Measurements from ENCODE around the gene ING5.
A peak's percentile ranks its signal among the peaks of the same experiment; 100 is the strongest.

ING5 gene

GRCh38 chr2:241655516-241656189 is 46.2 kb upstream of the ING5 start:
- H3K27ac ChIP-seq (ENCODE audit: poor library complexity, severe bottlenecking), result no peak overlapping the region
- peaks cover 63% of the 10 kb centered on the region for H3K36me3 ChIP-seq (ENCODE audit: low read depth)
- TF ChIP-seq CTCF (IDR thresholded peaks at IDR 0.05; ENCODE audit: poor library complexity, severe bottlenecking), result no peak
- H3K27me3 ChIP-seq (ENCODE audit: insufficient read depth, poor library complexity, severe bottlenecking), result no peaks in the 10 kb centered on the region
- H3K4me3 ChIP-seq (ENCODE audit: severe bottlenecking), result no peak overlapping the region
- ATAC-seq (ENCODE audit: low read depth), result no peak
- H3K9me3 ChIP-seq (ENCODE audit: severe bottlenecking), result no peaks in the 10 kb centered on the region
- H3K4me1 ChIP-seq (ENCODE audit: insufficient read depth, poor library complexity, severe bottlenecking), result no peaks in the 10 kb centered on the region
- DNase-seq (ENCODE audit: low spot score), result no peak

GRCh38 chr2:241656190-241656741 is 45.6 kb upstream of the ING5 start:
- H3K36me3 ChIP-seq (ENCODE audit: low read depth), result peaks cover 57% of the 10 kb centered on the region
- no peak for ATAC-seq (ENCODE audit: low read depth)
- TF ChIP-seq CTCF (IDR thresholded peaks at IDR 0.05; ENCODE audit: poor library complexity, severe bottlenecking), result no peak
- H3K27ac ChIP-seq (ENCODE audit: poor library complexity, severe bottlenecking), result no peak overlapping the region
- DNase-seq (ENCODE audit: low spot score), result no peak
- no peaks in the 10 kb centered on the region for H3K4me1 ChIP-seq (ENCODE audit: insufficient read depth, poor library complexity, severe bottlenecking)
- no peak overlapping the region for H3K4me3 ChIP-seq (ENCODE audit: severe bottlenecking)
- H3K9me3 ChIP-seq (ENCODE audit: severe bottlenecking), result no peaks in the 10 kb centered on the region
- no peaks in the 10 kb centered on the region for H3K27me3 ChIP-seq (ENCODE audit: insufficient read depth, poor library complexity, severe bottlenecking)

- no peaks in the 10 kb centered on the region for H3K9me3 ChIP-seq (ENCODE audit: severe bottlenecking)
- H3K27ac ChIP-seq (ENCODE audit: poor library complexity, severe bottlenecking), result no peak overlapping the region
- TF ChIP-seq CTCF (IDR thresholded peaks at IDR 0.05; ENCODE audit: poor library complexity, severe bottlenecking), result no peak
- no peaks in the 10 kb centered on the region for H3K4me1 ChIP-seq (ENCODE audit: insufficient read depth, poor library complexity, severe bottlenecking)
- DNase-seq (ENCODE audit: low spot score) (no peak), ATAC-seq (ENCODE audit: low read depth) (no peak)
- peaks cover 48% of the 10 kb centered on the region for H3K36me3 ChIP-seq (ENCODE audit: low read depth)
- no peak overlapping the region for H3K4me3 ChIP-seq (ENCODE audit: severe bottlenecking)
- H3K27me3 ChIP-seq (ENCODE audit: insufficient read depth, poor library complexity, severe bottlenecking), result no peaks in the 10 kb centered on the region
Observed at GRCh38 chr2:241657786-241658254, 44.0 kb upstream of the ING5 start.

GRCh38 chr2:241658296-241658695 is 43.5 kb upstream of the ING5 start:
- TF ChIP-seq CTCF (IDR thresholded peaks at IDR 0.05; ENCODE audit: poor library complexity, severe bottlenecking), result no peak
- ATAC-seq (ENCODE audit: low read depth) (no peak), DNase-seq (ENCODE audit: low spot score) (no peak)
- Histone ChIP-seq H3K27me3 (ENCODE audit: insufficient read depth, poor library complexity, severe bottlenecking) (no peaks in the 10 kb centered on the region), H3K4me3 (ENCODE audit: severe bottlenecking) (no peak overlapping the region), H3K27ac (ENCODE audit: poor library complexity, severe bottlenecking) (no peak overlapping the region), H3K36me3 (ENCODE audit: low read depth) (peaks cover 45% of the 10 kb centered on the region), H3K4me1 (ENCODE audit: insufficient read depth, poor library complexity, severe bottlenecking) (no peaks in the 10 kb centered on the region), H3K9me3 (ENCODE audit: severe bottlenecking) (no peaks in the 10 kb centered on the region)

GRCh38 chr2:241659150-241659739 is 42.6 kb upstream of the ING5 start:
- H3K36me3 ChIP-seq (ENCODE audit: low read depth), result peaks cover 37% of the 10 kb centered on the region
- ATAC-seq (ENCODE audit: low read depth) (peak; percentile 72), DNase-seq (ENCODE audit: low spot score) (no peak)
- H3K27ac ChIP-seq (ENCODE audit: poor library complexity, severe bottlenecking), result no peak overlapping the region
- no peaks in the 10 kb centered on the region for H3K9me3 ChIP-seq (ENCODE audit: severe bottlenecking)
- no peaks in the 10 kb centered on the region for H3K4me1 ChIP-seq (ENCODE audit: insufficient read depth, poor library complexity, severe bottlenecking)
- H3K27me3 ChIP-seq (ENCODE audit: insufficient read depth, poor library complexity, severe bottlenecking), result no peaks in the 10 kb centered on the region
- H3K4me3 ChIP-seq (ENCODE audit: severe bottlenecking), result no peak overlapping the region
- TF ChIP-seq CTCF (IDR thresholded peaks at IDR 0.05; ENCODE audit: poor library complexity, severe bottlenecking), result peak; percentile 88

Measured in RWPE2 (cell line).